HG02759 (cell line): ENCODE results near the gene SH3TC1.

Source experiments
- ATAC-seq: cut with Tn5 transposase; IDR thresholded peaks from one replicate; pipeline ENCODE4 v1.9.1; 2021; ENCODE audit warnings: mild to moderate bottlenecking, moderate library complexity; ENCODE audit not compliant: unreplicated experiment

SH3TC1 gene

DNA sequence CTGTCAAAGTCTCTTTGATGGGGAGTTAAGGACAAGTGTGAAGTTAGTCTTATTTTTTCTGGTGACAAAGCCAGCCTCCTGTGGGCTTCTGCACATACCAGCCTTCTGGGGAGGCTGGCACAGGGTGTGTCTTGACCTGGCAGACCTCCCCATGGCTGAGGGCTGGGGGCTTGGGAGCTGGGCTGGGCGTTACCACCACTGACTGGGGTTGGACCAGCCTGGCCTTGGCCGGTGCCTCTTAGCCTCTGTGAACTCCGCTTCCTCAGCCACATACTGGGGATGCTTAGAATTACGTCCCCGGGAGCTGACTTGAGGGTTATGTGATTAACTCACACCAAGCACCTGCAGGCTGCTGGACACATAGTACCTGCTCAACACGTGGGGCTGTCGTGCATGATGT lies 14.0 kb downstream of the SH3TC1 start:
- no peak for ATAC-seq

DNA sequence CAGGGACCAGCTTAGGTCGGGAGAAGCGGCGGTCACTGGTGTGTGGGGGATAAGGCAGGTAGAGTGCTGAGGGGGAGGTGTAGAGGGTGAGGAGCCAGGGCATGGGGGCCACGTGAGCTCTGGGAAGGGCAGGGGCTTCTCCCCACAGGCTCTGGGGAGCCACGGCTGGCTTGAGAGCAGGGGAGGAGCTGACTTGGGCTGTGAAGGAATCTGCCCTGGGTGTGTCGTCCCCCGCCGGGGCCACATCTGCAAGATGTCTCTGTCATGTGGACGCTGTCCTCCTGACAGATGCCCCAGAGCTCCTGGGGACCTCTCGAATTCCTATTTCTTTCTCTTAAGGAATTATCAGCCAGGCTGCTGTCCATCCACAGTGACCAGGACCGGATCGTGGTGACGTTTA lies 15.0 kb downstream of the SH3TC1 start:
- no peak for ATAC-seq

DNA sequence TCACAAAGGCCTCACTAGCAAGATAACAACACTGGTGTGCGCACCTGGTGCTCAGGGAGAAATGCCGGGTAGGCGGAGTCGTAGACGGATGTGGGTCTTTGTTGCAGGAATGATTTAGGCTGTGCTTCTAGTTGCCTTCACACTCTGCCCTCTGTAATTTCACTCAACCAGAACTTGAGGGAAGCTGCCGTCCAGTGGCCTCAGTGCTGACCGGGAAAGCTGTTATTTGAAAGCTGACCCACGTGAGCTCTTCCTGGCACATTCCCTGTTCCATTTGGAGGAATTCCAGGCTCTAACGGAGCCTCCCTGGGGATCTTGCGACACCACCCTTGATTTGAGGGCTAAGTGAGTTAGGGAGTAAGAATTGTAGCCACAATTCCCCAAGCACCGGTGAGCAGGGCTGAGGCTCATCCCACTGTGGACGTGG lies 15.9 kb downstream of the SH3TC1 start:
- ATAC-seq, result no peak

DNA sequence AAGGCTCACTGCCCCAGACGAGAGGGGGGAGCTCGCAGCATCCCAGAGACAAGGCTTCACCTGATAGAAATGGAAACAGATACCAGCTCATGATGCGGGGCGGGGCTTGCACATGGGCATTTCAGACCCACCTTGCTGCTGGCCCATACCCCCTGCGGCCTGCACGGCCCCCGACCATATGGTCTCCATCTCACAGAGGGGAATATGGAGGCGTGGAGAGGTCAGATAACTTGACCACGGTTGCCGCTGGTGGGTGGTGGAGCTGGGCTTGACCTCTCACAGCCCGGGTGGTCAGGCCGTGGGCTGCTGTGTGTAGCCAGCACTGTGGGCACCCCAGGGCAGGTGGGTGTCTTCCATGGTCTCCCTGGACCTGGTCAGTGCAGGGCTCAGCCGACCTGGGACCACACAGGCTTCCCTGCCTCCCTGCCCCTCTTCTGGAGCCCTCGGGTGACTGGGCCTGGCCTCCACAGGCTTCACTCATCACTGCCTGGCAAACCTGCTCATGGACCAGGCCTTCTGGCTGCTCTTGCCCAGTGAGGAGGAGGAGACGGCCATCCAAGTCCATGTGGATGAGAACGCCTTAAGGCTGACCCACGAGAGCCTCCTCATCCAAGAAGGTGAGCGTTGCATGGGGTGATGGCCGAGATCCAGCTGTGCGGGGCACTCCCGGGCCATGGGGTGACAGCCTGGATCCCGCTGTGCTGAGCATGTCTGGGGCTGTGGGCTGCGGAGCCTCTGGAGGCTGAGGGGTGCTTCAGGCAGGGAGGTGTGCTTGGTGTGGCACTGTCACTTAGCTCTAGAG lies 16.8 kb downstream of the SH3TC1 start:
- ATAC-seq, result no peak

- ATAC-seq, result no peak
These were observed 17.6 kb downstream of the SH3TC1 start for GRCh38 chr4:8216443-8217245.

- ATAC-seq, result no peak
These were observed 18.1 kb downstream of the SH3TC1 start for GRCh38 chr4:8217246-8217511.

GRCh38 chr4:8217871-8218270 lies 18.8 kb downstream of the SH3TC1 start:
- no peak for ATAC-seq

GRCh38 chr4:8218371-8219031 lies 19.4 kb downstream of the SH3TC1 start:
- no peak for ATAC-seq

GRCh38 chr4:8219236-8219635 lies 20.1 kb downstream of the SH3TC1 start:
- no peak for ATAC-seq

DNA sequence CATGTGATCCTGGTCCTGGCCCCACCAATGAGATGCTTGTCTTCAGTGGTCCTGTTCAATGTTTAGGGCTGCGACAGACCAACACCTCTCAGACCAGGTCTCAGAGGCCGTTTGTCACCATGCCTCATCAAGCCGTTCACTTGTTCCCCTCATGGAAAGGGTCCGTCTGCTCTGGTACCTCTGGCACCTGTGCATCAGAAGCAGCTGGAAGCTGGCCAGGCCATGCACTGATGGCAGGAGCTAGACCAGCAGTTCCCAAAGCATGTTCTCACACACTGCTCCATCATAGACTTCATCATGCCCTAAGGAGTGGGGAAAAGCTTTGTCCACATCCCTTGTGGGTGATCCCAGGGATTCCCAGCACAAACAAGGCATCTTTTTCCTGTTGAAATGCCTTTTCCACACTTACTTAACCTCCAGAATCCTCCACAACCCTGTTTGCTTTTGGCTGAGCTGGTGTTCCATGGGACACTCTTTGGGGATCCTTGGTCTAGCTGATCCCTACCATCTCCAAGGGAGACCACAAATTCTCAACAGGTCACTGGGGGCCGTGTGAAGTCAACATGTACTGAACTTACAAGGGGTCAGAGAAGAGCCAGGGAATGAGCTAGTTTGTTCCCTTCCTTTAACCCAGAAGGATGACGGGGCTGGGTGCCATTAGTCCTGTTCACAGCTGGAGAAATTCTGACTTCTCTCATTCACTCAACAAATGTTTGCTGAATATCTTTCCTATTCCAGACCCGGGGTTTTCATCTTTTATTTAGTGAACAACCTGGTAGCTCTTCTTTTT lies 21.8 kb downstream of the SH3TC1 start:
- no peak for ATAC-seq

- no peak for ATAC-seq
These were observed 22.4 kb downstream of the SH3TC1 start for GRCh38 chr4:8221476-8221875.

GRCh38 chr4:8221985-8222384 lies 22.9 kb downstream of the SH3TC1 start:
- no peak for ATAC-seq

- ATAC-seq, result no peak
These were observed 23.7 kb downstream of the SH3TC1 start for GRCh38 chr4:8222609-8223388.

GRCh38 chr4:8224267-8224974 lies 25.3 kb downstream of the SH3TC1 start:
- no peak for ATAC-seq

DNA sequence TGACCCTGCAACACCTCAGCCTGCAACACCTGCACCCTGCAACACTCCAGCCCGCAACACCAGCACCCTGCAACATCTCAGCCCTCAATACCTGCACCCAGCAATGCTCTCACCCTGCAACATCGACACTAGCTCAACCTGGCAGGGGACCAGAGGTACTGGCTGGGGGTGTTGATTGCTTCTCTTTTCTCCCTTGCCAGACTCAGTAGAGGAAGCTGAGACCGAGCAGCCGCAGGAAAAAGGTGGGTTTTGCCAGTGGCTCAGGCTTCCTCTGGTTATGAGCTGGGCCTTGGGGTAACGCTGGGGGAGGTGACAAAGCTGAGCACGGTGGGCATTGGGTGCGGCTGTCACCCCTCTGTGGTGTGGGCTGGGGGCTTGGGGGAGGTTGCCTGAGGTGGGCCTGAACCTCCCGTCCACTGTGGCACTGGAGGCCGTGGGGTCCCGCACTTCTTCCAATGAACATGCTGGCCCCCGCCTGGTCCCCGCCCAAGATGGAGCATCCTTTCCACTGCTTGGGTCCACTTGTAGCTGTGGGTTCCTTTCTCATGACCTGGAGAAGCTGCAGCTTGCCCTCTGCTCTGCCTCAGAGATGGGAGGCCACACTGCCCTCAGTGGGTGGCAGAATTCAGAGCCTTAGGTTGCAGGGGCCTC lies 26.0 kb downstream of the SH3TC1 start:
- ATAC-seq, result no peak

- ATAC-seq, result no peak
These were observed 26.8 kb downstream of the SH3TC1 start for GRCh38 chr4:8225706-8226443.

- ATAC-seq, result no peak
These were observed 28.2 kb downstream of the SH3TC1 start for GRCh38 chr4:8227201-8227770.

- ATAC-seq, result no peak
These were observed 28.8 kb downstream of the SH3TC1 start for GRCh38 chr4:8227771-8228318.
